Ishikawa (cell line): ENCODE measurements around the gene KCNK3.

ENCODE experiments used
- CEBPB ChIP-seq: IDR thresholded peaks from 2 replicates; pipeline ENCODE4 v1.6.1; 2012
- CREB1 ChIP-seq: IDR thresholded peaks from 2 replicates; pipeline ENCODE4 v1.6.1; 2012; ENCODE audit warnings: low read depth
- EP300 ChIP-seq: IDR thresholded peaks from 2 replicates; pipeline ENCODE4 v1.6.1; 2012; ENCODE audit warnings: borderline replicate concordance
- RAD21 ChIP-seq: IDR thresholded peaks from 2 replicates; pipeline ENCODE4 v1.6.1; 2012; ENCODE audit warnings: low read depth
- REST ChIP-seq: IDR thresholded peaks from 2 replicates; pipeline ENCODE4 v1.6.1; 2012; ENCODE audit warnings: low read depth, mild to moderate bottlenecking
- TCF12 ChIP-seq: IDR thresholded peaks from 2 replicates; pipeline ENCODE4 v1.6.1; 2012; ENCODE audit warnings: low read depth

- TF ChIP-seq RAD21 (no peak), EP300 (no peak), CREB1 (no peak), TCF12 (no peak), CEBPB (no peak), REST (no peak)
These were observed 78.6 kb downstream of the KCNK3 start for GRCh38 chr2:26770986-26771586.
